HG02840 (cell line): ENCODE measurements around the gene RNF8.
"Not testable (repeated sequence)": the region's sequence is repeated elsewhere in the genome, so short reads cannot be mapped to it uniquely, and the experiment has no call there.

ENCODE experiments used
- ATAC-seq: cut with Tn5 transposase; IDR thresholded peaks from one replicate; pipeline ENCODE4 v1.9.1; 2021; ENCODE audit warnings: mild to moderate bottlenecking, moderate library complexity, moderate number of reproducible peaks; ENCODE audit not compliant: unreplicated experiment, low FRiP score

RNF8 gene

DNA sequence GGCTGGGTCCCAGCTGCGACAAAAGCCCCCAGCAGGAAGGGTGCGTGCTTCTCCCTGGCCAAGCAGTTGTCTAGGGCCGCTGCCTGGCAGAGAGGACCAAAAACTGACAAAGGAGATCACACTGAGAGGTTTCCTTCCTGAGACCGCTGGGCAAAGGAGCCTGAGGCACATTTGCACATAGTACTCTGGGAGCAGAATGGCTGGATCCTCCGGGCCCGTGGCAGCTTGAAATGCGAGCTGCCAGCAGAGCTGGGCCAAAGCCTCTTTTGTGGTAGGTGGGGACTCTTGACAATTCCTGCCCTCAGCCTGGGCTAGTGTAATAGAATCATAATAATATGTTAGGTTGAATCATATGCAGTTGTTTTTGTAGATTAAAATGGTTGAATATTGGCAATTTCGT, 33.1 kb upstream of the RNF8 start:
- no peak for ATAC-seq

DNA sequence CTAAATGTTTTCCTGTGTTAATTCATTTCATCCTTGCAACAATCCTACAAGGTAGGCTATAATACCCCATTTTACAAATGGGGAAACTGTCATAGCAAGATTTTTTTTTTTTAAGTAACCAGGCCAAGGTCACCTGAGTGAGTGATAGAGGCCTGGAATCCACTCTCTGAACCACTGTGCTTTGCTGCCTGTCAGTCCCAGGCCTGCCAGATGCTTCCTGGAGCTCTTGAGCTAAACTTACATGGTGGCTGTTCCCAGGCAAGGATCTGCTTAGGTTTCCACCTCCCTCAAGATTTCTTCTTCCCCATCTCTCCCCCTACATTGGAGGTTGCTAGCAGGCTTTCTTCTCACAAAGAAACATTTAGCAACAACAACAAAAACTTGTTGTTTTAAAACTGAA, 32.7 kb upstream of the RNF8 start:
- no peak for ATAC-seq

DNA sequence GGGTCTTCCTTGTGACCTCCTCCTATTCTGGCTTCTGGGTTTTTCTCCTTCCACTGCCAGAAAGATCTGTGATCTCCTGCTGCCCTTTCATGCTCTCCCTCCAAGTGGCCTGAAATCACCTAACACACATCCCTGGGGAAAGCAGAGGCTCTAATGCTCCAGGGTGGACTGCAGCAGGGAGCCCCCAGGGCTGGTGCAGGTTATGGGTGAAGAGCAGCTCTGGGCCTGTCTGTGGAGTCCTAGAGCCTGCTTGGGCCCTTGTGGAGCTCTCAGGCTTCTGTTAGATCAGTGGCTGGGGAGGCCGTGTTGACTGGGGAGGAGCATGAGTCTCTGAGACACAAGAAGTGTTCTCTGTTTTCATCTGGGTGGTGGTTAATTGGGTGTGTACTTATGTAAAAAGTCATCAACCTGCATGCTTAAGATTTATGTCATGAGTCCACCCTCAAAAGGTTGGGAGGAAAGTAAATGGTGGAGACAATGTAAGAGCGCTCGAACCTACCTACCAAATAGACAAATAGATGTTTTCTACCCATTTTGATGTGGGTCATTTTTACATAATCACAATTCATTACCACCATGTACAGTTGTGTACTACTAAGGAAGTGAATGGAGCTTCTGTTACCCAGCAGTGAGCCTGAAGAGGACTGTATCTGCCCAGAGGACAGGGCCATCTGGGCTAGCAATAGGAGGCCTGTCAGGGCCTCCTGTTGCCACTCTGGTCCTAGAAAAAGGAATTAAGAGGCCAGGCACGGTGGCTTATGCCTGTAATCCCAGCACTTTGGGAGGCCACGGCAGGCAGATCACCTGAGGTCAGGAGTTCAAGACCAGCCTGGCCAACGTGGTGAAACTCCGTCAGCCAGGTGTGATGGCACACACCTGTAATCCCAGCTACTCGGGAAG, 32.0 kb upstream of the RNF8 start:
- no peak for ATAC-seq

DNA sequence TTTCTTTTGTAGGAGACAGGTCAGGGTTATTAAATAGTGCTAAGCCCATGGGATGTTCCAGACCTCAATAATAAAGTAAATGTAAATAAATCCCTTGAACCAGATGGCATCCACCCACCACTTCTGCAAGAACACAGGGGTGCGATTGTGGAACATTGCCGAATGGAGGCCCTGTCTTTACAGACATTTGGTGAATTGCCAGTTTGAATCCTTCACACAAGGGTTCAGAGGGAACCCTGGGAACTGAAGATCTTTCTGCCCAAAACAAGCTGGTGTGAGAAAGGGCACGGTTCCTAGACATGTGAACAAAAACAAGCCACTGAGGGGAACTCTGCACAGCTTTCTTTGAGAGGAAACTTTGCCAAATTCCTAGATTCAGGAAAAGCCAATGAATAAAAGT, 30.2 kb upstream of the RNF8 start:
- no peak for ATAC-seq

DNA sequence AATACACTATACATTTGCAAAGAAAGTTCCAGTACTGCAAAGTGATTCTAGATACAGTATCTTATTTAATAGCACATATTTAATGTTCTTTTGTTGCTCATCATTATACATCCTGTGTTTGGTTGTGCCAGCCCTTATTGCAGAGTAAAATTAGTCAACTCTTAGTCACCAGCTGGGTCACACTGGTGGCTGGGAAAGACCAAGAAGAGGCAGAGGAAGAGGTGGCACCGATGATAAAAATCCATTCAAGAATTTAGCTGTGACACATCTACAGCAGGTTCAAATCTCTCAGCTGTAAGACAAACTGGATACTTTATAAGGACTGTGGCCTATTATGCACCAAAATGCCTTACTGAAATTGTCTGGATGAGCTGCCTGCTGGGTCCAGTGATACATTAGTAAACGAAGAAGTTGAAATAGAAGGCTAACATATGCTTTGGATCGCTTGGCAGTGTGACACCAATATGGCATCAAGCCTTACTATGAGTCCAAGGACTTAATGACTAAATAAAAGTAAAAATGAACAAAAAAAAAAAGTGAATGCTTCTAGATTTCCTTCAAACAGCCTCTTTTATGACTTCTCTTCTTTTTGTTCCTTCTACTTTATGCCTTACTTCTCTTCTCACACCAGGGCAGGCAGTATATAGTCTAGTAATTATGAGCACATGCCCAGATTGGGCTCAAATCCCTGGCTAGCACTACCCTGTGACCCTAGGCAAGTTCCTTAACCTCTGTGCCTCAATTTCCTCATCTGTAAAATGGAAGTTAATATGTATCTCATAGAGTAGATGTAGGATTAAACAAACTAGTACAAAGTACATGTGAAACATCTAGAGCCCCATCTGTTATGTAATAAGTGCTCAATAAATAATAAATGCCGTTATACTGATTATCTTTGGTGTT, 29.4 kb upstream of the RNF8 start:
- ATAC-seq, result no peak

DNA sequence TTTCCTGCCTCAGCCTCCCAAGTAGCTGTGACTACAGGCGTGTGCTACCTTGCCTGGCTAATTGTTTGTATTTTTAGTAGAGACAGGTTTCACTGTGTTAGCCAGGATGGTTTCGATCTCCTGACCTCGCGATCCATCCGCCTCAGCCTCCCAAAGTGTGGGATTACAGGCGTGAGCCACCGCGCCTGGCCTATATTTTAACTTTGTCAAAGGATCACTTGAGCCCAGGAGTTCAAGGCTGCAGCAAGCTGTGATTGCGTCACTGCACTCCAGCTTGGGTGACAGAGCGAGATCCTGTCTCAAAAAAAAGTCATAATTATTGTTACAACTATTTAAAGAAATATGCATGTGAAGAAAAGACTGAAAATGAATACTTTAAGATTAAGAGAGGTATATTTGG, 23.4 kb upstream of the RNF8 start:
- ATAC-seq, result not testable (repeated sequence)

DNA sequence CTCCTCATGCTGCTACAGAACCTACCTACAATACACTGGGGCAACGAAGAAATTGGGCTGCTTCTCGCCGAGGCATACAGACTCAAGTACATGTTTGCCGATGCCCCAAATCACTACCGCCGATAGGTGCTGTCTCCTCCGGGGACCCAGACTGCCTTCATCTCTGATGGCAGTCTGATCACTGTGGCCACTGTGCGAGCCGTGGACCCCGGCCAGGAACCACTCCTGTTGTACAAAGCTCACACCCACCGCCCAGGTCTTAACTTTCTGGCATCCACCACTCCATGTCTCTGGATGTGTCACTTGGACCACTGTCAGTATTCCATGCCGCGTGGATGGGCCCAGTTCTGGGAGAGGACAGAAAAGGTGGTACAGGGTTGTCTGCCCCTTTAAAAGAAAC, 22.7 kb upstream of the RNF8 start:
- ATAC-seq, result no peak

DNA sequence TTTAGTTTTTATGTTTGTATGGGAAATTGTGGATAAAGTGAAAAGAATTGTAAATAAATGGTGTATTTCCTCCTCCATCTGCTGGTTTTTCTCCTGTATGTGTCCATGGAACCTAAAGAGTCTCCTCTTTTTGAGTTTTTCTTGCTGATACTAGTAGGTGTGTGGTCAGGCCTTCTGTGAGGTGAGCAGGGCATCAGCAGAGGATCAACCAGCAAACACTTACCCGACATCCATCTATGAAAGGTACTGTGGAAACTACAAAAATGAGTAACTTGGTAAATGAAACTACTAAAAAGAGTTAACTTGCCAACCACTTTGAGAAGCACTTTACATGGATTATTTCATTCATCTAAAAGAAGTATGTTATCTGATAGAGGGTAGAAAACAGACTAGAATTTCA, 20.9 kb upstream of the RNF8 start:
- ATAC-seq, result no peak

DNA sequence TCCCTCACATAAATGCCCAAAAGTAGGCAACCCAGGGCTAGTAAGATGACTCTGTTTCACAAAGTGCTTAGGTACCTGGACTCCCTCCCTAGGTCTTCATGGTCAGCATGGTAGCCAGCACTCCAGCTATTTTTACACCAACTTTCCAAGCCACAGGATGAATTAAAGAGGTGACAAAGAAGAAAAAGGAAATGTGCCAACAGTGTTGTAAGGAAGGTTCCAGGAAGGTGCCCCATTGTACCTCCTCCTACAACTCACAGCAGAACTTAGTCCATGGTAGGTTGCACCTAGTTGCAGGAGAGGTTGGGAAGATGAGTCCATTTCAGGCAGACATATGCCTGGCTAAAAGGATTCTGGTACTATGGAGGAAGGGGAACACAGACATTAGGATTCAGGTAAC, 19.7 kb upstream of the RNF8 start:
- no peak for ATAC-seq

DNA sequence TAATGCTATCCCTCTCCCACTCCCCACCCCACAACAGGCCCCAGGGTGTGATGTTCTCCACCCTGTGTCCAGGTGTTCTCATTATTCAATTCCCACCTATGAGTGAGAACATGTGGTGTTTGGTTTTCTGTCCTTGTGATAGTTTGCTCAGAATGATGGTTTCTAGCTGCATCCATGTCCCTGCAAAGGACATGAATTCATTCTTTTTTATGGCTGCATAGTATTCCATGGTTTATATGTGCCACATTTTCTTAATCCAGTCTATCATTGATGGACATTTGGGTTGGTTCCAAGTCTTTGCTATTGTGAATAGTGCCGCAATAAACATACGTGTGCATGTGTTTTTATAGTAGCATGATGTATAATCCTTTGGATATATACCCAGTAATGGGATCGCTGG, 15.5 kb upstream of the RNF8 start:
- not testable (repeated sequence) for ATAC-seq

DNA sequence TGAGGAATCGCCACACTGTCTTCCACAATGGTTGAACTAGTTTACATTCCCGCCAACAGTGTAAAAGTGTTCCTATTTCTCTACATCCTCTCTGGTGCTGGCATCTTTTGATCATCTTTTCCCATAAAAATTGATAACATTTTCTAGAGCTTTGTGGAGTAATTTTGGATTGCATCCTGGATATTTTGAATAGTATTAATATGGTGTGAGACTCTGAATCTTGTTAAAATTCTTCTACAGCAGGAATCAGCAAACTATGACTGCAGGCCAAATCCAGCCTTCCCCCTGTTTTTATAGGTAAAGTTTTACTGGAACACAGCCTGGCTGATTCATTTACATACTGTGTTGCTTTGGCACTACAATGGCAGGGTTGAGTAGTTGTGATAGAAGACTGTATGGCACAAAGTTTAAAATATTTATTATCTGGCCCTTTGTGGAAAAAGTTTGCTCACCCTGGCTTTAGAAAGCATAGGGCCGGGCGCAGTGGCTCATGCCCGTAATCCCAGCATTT, 15.0 kb upstream of the RNF8 start:
- no peak for ATAC-seq

DNA sequence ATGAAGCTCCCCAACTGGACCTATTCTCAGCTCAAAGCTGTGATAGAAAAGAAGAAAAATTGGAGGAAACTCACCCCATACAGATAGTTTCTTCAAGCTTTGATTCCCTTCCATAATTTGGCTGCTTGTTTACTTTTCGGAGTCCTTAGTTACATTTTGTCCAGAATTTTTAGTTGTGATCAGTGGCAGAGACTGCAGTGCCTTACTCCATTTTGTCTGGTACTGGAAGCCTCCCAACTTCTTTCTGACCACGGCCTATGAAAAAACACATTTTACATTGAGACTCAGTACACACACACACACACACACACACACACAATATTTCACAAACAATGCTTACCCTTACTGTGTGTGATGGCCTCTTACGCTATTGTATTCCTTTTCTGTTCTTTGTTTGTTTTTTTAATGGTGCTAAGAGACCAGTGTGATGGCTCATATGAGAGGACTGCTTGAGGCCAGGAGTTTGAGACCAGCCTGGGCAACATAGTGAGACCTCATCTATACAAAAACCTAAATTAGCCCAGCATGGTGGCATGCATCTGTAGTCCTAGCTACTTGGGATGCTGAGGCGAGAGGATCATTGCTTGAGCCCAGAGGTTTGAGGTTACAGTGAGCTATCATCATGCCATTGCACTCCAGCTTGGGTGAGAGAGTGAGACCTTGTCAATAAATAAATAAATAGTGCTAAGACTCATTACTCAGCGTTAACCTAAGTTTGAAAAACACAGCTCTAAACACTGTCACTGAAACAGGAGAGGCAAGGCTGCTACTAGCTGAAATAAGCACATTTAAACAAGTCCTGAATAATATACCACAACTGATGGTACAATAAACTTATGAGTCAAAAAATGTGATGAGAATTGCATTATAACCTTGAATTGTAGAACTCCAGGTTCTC, 13.8 kb upstream of the RNF8 start:
- no peak for ATAC-seq

DNA sequence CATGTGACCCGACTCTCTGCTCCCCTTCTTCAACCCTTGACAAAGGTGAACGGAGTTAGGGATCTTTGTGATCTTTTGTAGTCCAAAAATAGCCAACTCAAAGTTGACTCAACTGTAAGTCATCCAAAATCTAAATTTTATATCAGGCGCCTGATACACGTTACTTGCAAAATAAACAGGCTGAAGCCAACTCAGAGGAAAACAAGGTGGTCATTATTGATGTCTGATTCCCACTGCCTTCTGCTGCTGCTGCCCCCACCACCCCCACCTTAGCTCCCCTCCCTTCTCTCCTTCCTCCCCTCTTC, 13.2 kb upstream of the RNF8 start:
- ATAC-seq, result no peak

DNA sequence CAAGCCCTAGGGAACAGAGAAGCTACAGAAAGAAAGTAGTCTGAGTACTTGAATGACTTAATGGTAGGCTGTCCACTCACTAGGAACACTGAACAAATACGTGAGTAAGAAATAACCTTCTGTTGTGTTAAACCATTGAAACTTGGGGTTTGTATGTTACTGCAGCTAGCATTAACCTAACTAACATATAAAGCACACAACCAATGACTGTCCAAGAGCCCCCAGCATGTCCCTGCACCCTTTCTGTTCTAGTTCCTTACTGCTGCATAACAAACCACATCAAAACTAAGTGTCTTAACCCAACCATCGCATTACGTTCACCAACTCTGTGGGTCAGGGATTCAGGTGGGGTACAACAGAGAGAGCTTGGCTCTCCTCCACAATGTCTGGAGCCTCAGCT, 10.5 kb upstream of the RNF8 start:
- ATAC-seq, result no peak

DNA sequence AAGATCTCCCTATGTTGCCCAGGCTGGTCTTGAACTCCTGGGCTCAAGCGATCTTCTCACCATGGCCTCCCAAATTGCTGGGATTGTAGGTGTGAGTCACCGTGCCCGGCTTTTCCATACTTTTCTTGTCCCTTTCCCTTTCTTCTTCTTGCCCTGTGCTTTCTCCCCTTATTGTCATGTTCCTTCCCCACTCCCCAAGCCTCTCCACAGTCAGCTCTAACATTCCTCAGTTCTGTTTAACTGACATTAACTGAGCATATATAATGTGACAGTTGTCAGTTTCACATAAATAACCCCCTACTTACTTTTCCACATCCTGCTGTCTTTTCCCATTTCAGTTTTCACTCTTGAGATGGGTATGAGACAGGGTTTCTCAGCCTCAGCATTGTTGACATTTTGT, 9.5 kb upstream of the RNF8 start:
- no peak for ATAC-seq

DNA sequence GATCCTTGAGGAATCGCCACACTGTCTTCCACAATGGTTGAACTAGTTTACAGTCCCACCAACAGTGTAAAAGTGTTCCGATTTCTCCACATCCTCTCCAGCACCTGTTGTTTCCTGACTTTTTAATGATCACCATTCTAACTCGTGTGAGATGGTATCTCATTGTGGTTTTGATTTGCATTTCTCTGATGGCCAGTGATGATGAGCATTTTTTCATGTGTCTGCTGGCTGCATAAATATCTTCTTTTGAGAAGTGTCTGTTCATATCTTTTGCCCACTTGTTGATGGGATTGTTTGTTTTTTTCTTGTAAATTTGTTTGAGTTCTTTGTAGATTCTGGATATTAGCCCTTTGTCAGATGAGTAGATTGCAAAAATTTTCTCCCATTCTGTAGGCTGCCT, 8.0 kb upstream of the RNF8 start:
- not testable (repeated sequence) for ATAC-seq

DNA sequence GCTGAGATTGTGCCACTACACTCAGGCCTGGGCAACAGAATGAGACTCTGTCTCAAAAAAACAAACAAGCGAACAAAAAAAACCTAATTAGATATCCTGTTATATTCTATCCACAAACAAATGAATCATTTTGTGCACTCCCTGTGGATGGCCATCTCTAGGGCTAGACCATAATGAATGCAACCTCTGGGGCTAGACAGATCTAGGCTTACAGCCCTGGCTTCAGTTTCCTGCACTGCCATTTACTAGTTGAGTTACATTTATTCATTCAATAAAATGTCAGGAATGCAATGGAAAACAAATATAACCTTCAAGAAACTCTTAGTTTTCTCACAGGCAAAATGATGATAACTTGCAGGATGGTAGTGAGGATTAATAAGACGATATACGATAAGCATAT, 6.6 kb upstream of the RNF8 start:
- ATAC-seq, result no peak

DNA sequence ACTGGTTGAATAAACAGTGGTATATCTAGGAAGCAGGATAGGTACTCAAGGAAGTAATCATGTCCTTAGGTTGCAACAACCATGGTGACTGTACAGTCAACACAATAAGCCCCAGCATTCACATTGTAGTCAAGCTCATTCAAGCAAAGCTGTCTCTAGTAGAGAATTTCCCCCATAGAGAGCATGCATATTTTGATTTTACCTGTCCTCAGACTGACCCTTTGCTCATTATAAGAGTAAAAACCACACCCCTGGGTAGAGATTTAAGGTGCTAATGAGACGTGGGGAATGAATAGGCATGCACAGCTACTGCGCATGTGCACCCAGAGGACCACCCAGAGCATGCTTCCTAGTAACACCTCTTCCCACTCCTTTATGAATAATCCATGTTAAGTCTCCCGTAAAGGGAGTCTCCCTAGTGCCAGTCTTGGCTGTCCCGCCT, 6.1 kb upstream of the RNF8 start:
- no peak for ATAC-seq

DNA sequence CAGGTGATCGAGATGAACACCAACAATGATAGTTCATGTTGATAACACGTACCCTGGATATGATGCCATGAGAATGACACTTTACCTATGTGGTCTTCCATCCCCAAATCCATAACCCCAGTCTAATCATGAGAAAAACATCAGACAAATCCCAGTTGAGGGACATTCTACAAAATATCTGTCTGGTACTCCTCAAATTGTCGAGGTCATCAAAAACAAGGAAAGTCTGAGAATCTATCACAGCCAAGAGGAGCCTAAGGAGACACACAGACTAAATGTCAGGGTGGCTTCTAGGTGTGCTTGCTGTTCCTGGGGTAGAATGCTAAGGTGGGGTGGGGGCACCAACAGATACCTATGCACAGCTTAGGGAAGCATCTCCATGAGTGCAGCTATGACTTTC, 2.8 kb upstream of the RNF8 start:
- no peak for ATAC-seq

DNA sequence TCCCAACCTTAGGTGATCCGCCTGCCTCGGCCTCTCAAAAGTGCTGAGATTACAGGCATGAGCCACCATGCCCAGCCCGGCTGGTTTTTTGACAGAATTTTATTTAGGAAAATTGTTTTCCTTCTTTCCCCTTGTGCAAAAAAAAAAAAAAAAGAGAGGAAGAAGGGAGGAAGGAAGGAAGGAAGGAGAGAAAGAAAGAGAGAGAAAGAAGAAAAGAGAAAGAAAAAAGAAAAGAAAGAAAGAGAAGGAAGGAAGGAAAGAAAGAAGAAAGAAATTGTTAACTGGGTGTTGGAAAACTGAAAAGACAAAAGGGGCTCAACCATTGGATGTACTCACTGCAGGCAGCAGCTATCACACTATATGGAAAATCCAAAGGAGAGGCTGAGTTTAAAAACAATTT, 1.4 kb upstream of the RNF8 start:
- ATAC-seq, result no peak
